Neural progenitor cell (in vitro differentiated cells): ENCODE results near the gene FBXL13. TPM values are rescaled to one million over a fixed set of nuclear protein-coding genes. Genes with fewer than 3 reads are reported as not detected.

Source experiments
- DNase-seq: peaks from one replicate; pipeline ENCODE4 v3.0.0-alpha.2; 2016; ENCODE audit warnings: low spot score
- H2AFZ ChIP-seq: fragments of 200-600 bp; sonication (generic); replicated peaks from 2 replicates; pipeline ENCODE4 v1.6.1; 2016; ENCODE audit warnings: antibody characterized with exemption
- H3F3A ChIP-seq: fragments of 200-600 bp; sonication (generic); 2 replicates; pipeline ENCODE4 v1.6.1; 2016; ENCODE audit warnings: antibody characterized with exemption, low read depth
- H3K27ac ChIP-seq: fragments of 200-600 bp; sonication (generic); 2 replicates; pipeline ENCODE4 v1.5.1; 2016; ENCODE audit warnings: mild to moderate bottlenecking
- H3K27me3 ChIP-seq: fragments of 200-600 bp; sonication (generic); 2 replicates; pipeline ENCODE4 v1.6.1; 2016; ENCODE audit warnings: mild to moderate bottlenecking, moderate library complexity
- H3K36me3 ChIP-seq: fragments of 200-600 bp; sonication (generic); 2 replicates; pipeline ENCODE4 v1.5.1; 2016
- H3K4me1 ChIP-seq: fragments of 200-600 bp; sonication (generic); 2 replicates; pipeline ENCODE4 v1.6.1; 2016; ENCODE audit warnings: mixed run types
- H3K4me2 ChIP-seq: fragments of 200-600 bp; sonication (generic); 2 replicates; pipeline ENCODE4 v1.6.1; 2016
- H3K4me3 ChIP-seq: fragments of 200-600 bp; sonication (generic); 2 replicates; pipeline ENCODE4 v1.5.1; 2016
- H3K79me2 ChIP-seq: fragments of 200-600 bp; sonication (generic); 2 replicates; pipeline ENCODE4 v1.6.1; 2016; ENCODE audit warnings: low read depth
- H3K9ac ChIP-seq: fragments of 200-600 bp; sonication (generic); 2 replicates; pipeline ENCODE4 v1.6.1; 2016
- H3K9me3 ChIP-seq: fragments of 200-600 bp; sonication (generic); 2 replicates; pipeline ENCODE4 v1.5.1; 2016; ENCODE audit warnings: low read depth
- H4K20me1 ChIP-seq: fragments of 200-600 bp; sonication (generic); 2 replicates; pipeline ENCODE4 v1.6.1; 2016; ENCODE audit warnings: low read depth
- H3K27ac Mint-ChIP-seq: 3 replicates; pipeline ENCODE4 v1.8.0; 2021; ENCODE audit warnings: mixed read lengths
- H3K27me3 Mint-ChIP-seq: 2 replicates; pipeline ENCODE4 v1.8.0; 2022; ENCODE audit warnings: low read depth, mild to moderate bottlenecking, inconsistent platforms, moderate library complexity, mixed read lengths; ENCODE audit not compliant: insufficient read depth
- H3K36me3 Mint-ChIP-seq: 3 replicates; pipeline ENCODE4 v1.8.0; 2021; ENCODE audit warnings: mixed read lengths
- H3K4me1 Mint-ChIP-seq: 3 replicates; pipeline ENCODE4 v1.8.0; 2021; ENCODE audit warnings: mixed read lengths
- H3K4me3 Mint-ChIP-seq: 3 replicates; pipeline ENCODE4 v1.8.0; 2021; ENCODE audit warnings: mild to moderate bottlenecking, moderate library complexity, mixed read lengths
- H3K9me3 Mint-ChIP-seq: 3 replicates; pipeline ENCODE4 v1.8.0; 2020; ENCODE audit warnings: mixed read lengths
- CTCF ChIP-seq: fragments of 200-600 bp; sonication (generic); IDR thresholded peaks from 2 replicates; pipeline ENCODE4 v1.5.1; 2017; ENCODE audit warnings: antibody characterized with exemption, mild to moderate bottlenecking
- EZH2 ChIP-seq: fragments of 200-600 bp; sonication (generic); IDR thresholded peaks from 2 replicates; pipeline ENCODE4 v1.6.1; 2017; ENCODE audit warnings: antibody characterized with exemption, mild to moderate bottlenecking, moderate library complexity
- EZH2phosphoT487 ChIP-seq: fragments of 200-600 bp; sonication (generic); IDR thresholded peaks from 2 replicates; pipeline ENCODE4 v1.6.1; 2017; ENCODE audit warnings: antibody characterized with exemption
- total RNA-seq: library from RNA; depleted of rRNA; stranded (reverse); fragments of >200 nt; gene quantifications from 2 replicates; pipeline ENCODE4 v1.2.3, GENCODE V29; 2015; ENCODE audit warnings: low replicate concordance

The FBXL13 gene
- total RNA-seq, 1 donor from 2014 or later = 8.2 TPM

GRCh38 chr7:102849538-102849937 lies 225.1 kb downstream of the FBXL13 start:
- H3K27ac Mint-ChIP-seq = no peak overlapping the region
- no peak overlapping the region for H3K4me2 ChIP-seq

GRCh38 chr7:102849079-102849478 lies 225.5 kb downstream of the FBXL13 start:
- no peaks in the 10 kb centered on the region for H3K9me3 Mint-ChIP-seq
- no peaks in the 10 kb centered on the region for H3K4me1 Mint-ChIP-seq
- H3K36me3 ChIP-seq = no peaks in the 10 kb centered on the region
- H3K36me3 Mint-ChIP-seq = peaks cover 6% of the 10 kb centered on the region
- no peak overlapping the region for H3K4me2 ChIP-seq
- no peaks in the 10 kb centered on the region for H3K79me2 ChIP-seq
- no peak overlapping the region for H3K27ac ChIP-seq
- H3F3A ChIP-seq = no peaks in the 10 kb centered on the region
- no peak overlapping the region for H3K9ac ChIP-seq
- H3K27me3 Mint-ChIP-seq = no peaks in the 10 kb centered on the region
- TF ChIP-seq EZH2 (no peak), EZH2phosphoT487 (no peak), CTCF (no peak)
- H3K9me3 ChIP-seq = no peaks in the 10 kb centered on the region
- H3K27ac Mint-ChIP-seq = no peak overlapping the region
- no peaks in the 10 kb centered on the region for H4K20me1 ChIP-seq
- H2AFZ ChIP-seq = no peak overlapping the region
- no peak overlapping the region for H3K4me3 ChIP-seq
- no peak for DNase-seq
- H3K4me3 Mint-ChIP-seq = no peak overlapping the region
- H3K27me3 ChIP-seq = no peaks in the 10 kb centered on the region
- H3K4me1 ChIP-seq = no peaks in the 10 kb centered on the region

More at GRCh38 chr7:102849538-102849937, 225.1 kb downstream of the FBXL13 start:
- TF ChIP-seq EZH2 (no peak), CTCF (no peak), EZH2phosphoT487 (no peak)
- Histone ChIP-seq H3K27ac (no peak overlapping the region), H2AFZ (no peak overlapping the region), H4K20me1 (no peaks in the 10 kb centered on the region), H3K27me3 (no peaks in the 10 kb centered on the region), H3K36me3 (no peaks in the 10 kb centered on the region), H3K4me3 (no peak overlapping the region), H3F3A (no peaks in the 10 kb centered on the region), H3K4me1 (no peaks in the 10 kb centered on the region), H3K9me3 (no peaks in the 10 kb centered on the region), H3K9ac (no peak overlapping the region), H3K79me2 (no peaks in the 10 kb centered on the region)
- H3K4me1 Mint-ChIP-seq = no peaks in the 10 kb centered on the region
- H3K9me3 Mint-ChIP-seq = no peaks in the 10 kb centered on the region
- no peaks in the 10 kb centered on the region for H3K27me3 Mint-ChIP-seq
- no peak for DNase-seq
- peaks cover 6% of the 10 kb centered on the region for H3K36me3 Mint-ChIP-seq
- no peak overlapping the region for H3K4me3 Mint-ChIP-seq

GRCh38 chr7:102845346-102845745 lies 229.2 kb downstream of the FBXL13 start:
- Histone ChIP-seq H3F3A (no peaks in the 10 kb centered on the region), H3K36me3 (no peaks in the 10 kb centered on the region), H4K20me1 (no peaks in the 10 kb centered on the region), H3K9ac (no peak overlapping the region), H3K4me3 (no peak overlapping the region), H3K79me2 (no peaks in the 10 kb centered on the region), H3K9me3 (no peaks in the 10 kb centered on the region), H3K27ac (no peak overlapping the region), H3K4me1 (no peaks in the 10 kb centered on the region), H2AFZ (no peak overlapping the region), H3K4me2 (no peak overlapping the region), H3K27me3 (no peaks in the 10 kb centered on the region)
- H3K4me1 Mint-ChIP-seq = no peaks in the 10 kb centered on the region
- H3K9me3 Mint-ChIP-seq = no peaks in the 10 kb centered on the region
- no peak overlapping the region for H3K4me3 Mint-ChIP-seq
- H3K27me3 Mint-ChIP-seq = no peaks in the 10 kb centered on the region
- H3K36me3 Mint-ChIP-seq = peaks cover 7% of the 10 kb centered on the region
- TF ChIP-seq EZH2 = no peak
- no peak for TF ChIP-seq CTCF
- no peak for TF ChIP-seq EZH2phosphoT487
- no peak overlapping the region for H3K27ac Mint-ChIP-seq
- DNase-seq = no peak
